ENCODE results near the gene TDRD12.

DNA sequence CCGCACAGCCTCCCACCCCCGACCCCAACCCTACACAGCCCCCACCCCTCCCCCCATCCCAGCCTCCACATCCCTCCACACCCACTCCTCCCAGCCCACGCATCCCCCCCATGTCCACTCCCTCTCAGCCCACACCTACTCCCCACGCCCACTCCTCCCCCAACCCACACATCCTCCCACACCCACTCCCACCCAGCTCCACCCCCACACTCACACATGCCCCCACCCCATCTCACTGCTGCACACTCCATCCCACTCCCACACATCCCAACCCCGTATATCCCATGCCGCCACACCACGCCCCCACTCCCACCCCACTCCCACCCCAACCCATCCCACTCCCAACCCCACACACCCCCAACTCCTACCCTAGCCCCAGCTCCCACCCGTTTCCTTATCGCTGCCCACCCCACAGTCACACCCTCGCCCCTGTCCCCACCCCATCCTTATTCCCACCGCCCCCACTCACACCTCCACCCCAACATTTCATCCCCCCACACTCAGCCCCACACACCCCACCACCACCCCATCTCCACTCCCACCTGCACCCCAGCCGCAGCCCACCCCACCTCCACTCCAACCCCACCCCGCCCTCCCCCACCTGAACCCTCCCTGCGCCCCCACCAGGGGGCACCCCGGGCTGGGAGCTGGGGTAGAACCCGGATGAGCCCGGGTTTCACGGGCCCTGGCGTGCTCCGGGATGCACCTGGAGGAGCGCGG, 809 bp downstream of the TDRD12 start:
- TF ChIP-seq, protein P1, sequence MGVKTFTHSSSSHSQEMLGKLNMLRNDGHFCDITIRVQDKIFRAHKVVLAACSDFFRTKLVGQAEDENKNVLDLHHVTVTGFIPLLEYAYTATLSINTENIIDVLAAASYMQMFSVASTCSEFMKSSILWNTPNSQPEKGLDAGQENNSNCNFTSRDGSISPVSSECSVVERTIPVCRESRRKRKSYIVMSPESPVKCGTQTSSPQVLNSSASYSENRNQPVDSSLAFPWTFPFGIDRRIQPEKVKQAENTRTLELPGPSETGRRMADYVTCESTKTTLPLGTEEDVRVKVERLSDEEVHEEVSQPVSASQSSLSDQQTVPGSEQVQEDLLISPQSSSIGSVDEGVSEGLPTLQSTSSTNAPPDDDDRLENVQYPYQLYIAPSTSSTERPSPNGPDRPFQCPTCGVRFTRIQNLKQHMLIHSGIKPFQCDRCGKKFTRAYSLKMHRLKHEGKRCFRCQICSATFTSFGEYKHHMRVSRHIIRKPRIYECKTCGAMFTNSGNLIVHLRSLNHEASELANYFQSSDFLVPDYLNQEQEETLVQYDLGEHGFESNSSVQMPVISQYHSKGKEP (tag by site-specific recombination; IDR thresholded peaks at IDR 0.05): no peak
- TF ChIP-seq ZNF701 (tag by site-specific recombination; IDR thresholded peaks at IDR 0.05) (no peak), SALL2 (tag by site-specific recombination; IDR thresholded peaks at IDR 0.05; ENCODE audit: borderline replicate concordance) (no peak), ZNF600 (tag by site-specific recombination; IDR thresholded peaks at IDR 0.05) (no peak), ZNF112 (tag by site-specific recombination; IDR thresholded peaks at IDR 0.05) (no peak)
- TF ChIP-seq, protein P2, sequence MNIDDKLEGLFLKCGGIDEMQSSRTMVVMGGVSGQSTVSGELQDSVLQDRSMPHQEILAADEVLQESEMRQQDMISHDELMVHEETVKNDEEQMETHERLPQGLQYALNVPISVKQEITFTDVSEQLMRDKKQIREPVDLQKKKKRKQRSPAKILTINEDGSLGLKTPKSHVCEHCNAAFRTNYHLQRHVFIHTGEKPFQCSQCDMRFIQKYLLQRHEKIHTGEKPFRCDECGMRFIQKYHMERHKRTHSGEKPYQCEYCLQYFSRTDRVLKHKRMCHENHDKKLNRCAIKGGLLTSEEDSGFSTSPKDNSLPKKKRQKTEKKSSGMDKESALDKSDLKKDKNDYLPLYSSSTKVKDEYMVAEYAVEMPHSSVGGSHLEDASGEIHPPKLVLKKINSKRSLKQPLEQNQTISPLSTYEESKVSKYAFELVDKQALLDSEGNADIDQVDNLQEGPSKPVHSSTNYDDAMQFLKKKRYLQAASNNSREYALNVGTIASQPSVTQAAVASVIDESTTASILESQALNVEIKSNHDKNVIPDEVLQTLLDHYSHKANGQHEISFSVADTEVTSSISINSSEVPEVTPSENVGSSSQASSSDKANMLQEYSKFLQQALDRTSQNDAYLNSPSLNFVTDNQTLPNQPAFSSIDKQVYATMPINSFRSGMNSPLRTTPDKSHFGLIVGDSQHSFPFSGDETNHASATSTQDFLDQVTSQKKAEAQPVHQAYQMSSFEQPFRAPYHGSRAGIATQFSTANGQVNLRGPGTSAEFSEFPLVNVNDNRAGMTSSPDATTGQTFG (tag by site-specific recombination; IDR thresholded peaks at IDR 0.05; ENCODE audit: borderline replicate concordance): no peak
- TF ChIP-seq, protein P3, sequence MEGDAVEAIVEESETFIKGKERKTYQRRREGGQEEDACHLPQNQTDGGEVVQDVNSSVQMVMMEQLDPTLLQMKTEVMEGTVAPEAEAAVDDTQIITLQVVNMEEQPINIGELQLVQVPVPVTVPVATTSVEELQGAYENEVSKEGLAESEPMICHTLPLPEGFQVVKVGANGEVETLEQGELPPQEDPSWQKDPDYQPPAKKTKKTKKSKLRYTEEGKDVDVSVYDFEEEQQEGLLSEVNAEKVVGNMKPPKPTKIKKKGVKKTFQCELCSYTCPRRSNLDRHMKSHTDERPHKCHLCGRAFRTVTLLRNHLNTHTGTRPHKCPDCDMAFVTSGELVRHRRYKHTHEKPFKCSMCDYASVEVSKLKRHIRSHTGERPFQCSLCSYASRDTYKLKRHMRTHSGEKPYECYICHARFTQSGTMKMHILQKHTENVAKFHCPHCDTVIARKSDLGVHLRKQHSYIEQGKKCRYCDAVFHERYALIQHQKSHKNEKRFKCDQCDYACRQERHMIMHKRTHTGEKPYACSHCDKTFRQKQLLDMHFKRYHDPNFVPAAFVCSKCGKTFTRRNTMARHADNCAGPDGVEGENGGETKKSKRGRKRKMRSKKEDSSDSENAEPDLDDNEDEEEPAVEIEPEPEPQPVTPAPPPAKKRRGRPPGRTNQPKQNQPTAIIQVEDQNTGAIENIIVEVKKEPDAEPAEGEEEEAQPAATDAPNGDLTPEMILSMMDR (tag by site-specific recombination; IDR thresholded peaks at IDR 0.05): no peak
- TF ChIP-seq, protein P4, sequence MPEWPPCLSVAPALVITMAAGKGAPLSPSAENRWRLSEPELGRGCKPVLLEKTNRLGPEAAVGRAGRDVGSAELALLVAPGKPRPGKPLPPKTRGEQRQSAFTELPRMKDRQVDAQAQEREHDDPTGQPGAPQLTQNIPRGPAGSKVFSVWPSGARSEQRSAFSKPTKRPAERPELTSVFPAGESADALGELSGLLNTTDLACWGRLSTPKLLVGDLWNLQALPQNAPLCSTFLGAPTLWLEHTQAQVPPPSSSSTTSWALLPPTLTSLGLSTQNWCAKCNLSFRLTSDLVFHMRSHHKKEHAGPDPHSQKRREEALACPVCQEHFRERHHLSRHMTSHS (tag by site-specific recombination; IDR thresholded peaks at IDR 0.05): no peak
